Measurements from ENCODE around the gene SNAP29. TPM values are rescaled to one million over a fixed set of nuclear protein-coding genes. Genes with fewer than 3 reads are reported as not detected.

SNAP29 gene
- total RNA-seq, 1 donor from 2014 or later: 18.3 TPM

GRCh38 chr22:20863366-20863765, 4.6 kb downstream of the SNAP29 start:
- no peaks in the 10 kb centered on the region for H3K36me3 ChIP-seq (ENCODE audit: control insufficient read depth, insufficient read depth, low read length)
- H3K4me3 ChIP-seq (ENCODE audit: low read depth, low read length): no peak overlapping the region
- H3K27me3 ChIP-seq (ENCODE audit: control insufficient read depth, insufficient read depth, low read length): no peaks in the 10 kb centered on the region
- no peak for TF ChIP-seq CTCF (IDR thresholded peaks at IDR 0.05; ENCODE audit: insufficient read depth, low read length, poor library complexity, severe bottlenecking)
- no peak for DNase-seq (ENCODE audit: low read depth)

- Histone ChIP-seq H3K4me3 (ENCODE audit: low read depth, low read length) (no peak overlapping the region), H3K27me3 (ENCODE audit: control insufficient read depth, insufficient read depth, low read length) (no peaks in the 10 kb centered on the region), H3K36me3 (ENCODE audit: control insufficient read depth, insufficient read depth, low read length) (no peaks in the 10 kb centered on the region)
- no peak for DNase-seq (ENCODE audit: low read depth)
- no peak for TF ChIP-seq CTCF (IDR thresholded peaks at IDR 0.05; ENCODE audit: insufficient read depth, low read length, poor library complexity, severe bottlenecking)
Observed at GRCh38 chr22:20864186-20864908, 5.5 kb downstream of the SNAP29 start.

GRCh38 chr22:20865331-20865730, 6.5 kb downstream of the SNAP29 start:
- Histone ChIP-seq H3K36me3 (ENCODE audit: control insufficient read depth, insufficient read depth, low read length) (no peaks in the 10 kb centered on the region), H3K4me3 (ENCODE audit: low read depth, low read length) (no peak overlapping the region), H3K27me3 (ENCODE audit: control insufficient read depth, insufficient read depth, low read length) (no peaks in the 10 kb centered on the region)
- no peak for DNase-seq (ENCODE audit: low read depth)
- TF ChIP-seq CTCF (IDR thresholded peaks at IDR 0.05; ENCODE audit: insufficient read depth, low read length, poor library complexity, severe bottlenecking): no peak

- no peak for TF ChIP-seq CTCF (IDR thresholded peaks at IDR 0.05; ENCODE audit: insufficient read depth, low read length, poor library complexity, severe bottlenecking)
- Histone ChIP-seq H3K36me3 (ENCODE audit: control insufficient read depth, insufficient read depth, low read length) (no peaks in the 10 kb centered on the region), H3K4me3 (ENCODE audit: low read depth, low read length) (no peak overlapping the region), H3K27me3 (ENCODE audit: control insufficient read depth, insufficient read depth, low read length) (no peaks in the 10 kb centered on the region)
- no peak for DNase-seq (ENCODE audit: low read depth)
Observed at GRCh38 chr22:20865875-20866445, 7.2 kb downstream of the SNAP29 start.

- no peaks in the 10 kb centered on the region for H3K27me3 ChIP-seq (ENCODE audit: control insufficient read depth, insufficient read depth, low read length)
- no peaks in the 10 kb centered on the region for H3K36me3 ChIP-seq (ENCODE audit: control insufficient read depth, insufficient read depth, low read length)
- no peak for DNase-seq (ENCODE audit: low read depth)
- no peak for TF ChIP-seq CTCF (IDR thresholded peaks at IDR 0.05; ENCODE audit: insufficient read depth, low read length, poor library complexity, severe bottlenecking)
- no peak overlapping the region for H3K4me3 ChIP-seq (ENCODE audit: low read depth, low read length)
Observed at GRCh38 chr22:20866736-20867135, 7.9 kb downstream of the SNAP29 start.
